BJ (cell line): ENCODE measurements around the gene PARP12. TPM values are rescaled to one million over a fixed set of nuclear protein-coding genes. Genes with fewer than 3 reads are reported as not detected.

Experiments
- CTCF ChIA-PET: fragments of 350-600 bp; formaldehyde crosslinking; extraction: SDS; loops from one replicate; lab custom pipeline; 2021; ENCODE audit warnings: antibody characterized with exemption, inconsistent platforms; lab: Yijun Ruan, JAX
- POLR2A ChIA-PET: fragments of 300-600 bp; sonication (Branson Sonifier 250); formaldehyde crosslinking; extraction: SDS; loops from one replicate; lab custom pipeline; 2021; ENCODE audit warnings: antibody characterized with exemption; lab: Charles Lee
- DNase-seq: peaks from one replicate; pipeline ENCODE4 v3.0.0-alpha.2; 2011; ENCODE audit warnings: low read depth
- H3K27me3 ChIP-seq: 2 replicates; pipeline ENCODE4 v1.6.0; 2011; ENCODE audit warnings: low read length; ENCODE audit not compliant: control insufficient read depth, insufficient read depth
- H3K36me3 ChIP-seq: 2 replicates; pipeline ENCODE4 v1.5.1; 2011; ENCODE audit warnings: low read length; ENCODE audit not compliant: control insufficient read depth, insufficient read depth
- H3K4me3 ChIP-seq: 2 replicates; pipeline ENCODE4 v1.5.1; 2011; ENCODE audit warnings: low read depth, mild to moderate bottlenecking, control low read depth, low read length
- polyA plus RNA-seq: library from polyadenylated mRNA; depleted of rRNA; stranded (reverse); fragments of >200 nt; gene quantifications from 2 replicates; pipeline ENCODE4 v1.2.3, GENCODE V29; 2011; rRNA removed
- small RNA-seq: library from RNA; depleted of rRNA; stranded (forward); fragments of <200 nt; gene quantifications from one replicate; pipeline ENCODE3, GENCODE V24; 2012; ENCODE audit warnings: low replicate concordance, low read depth; ENCODE audit not compliant: insufficient read length
- TF ChIP-seq, protein P1 (sequence below): IDR thresholded peaks from 2 replicates; pipeline ENCODE4 v1.5.1; 2011; ENCODE audit warnings: low read depth, mild to moderate bottlenecking, control low read depth, inconsistent platforms, low read length, moderate library complexity; ENCODE audit not compliant: insufficient read depth

Gene PARP12
- polyA plus RNA-seq, 1 experiment: 21.2 TPM

DNA sequence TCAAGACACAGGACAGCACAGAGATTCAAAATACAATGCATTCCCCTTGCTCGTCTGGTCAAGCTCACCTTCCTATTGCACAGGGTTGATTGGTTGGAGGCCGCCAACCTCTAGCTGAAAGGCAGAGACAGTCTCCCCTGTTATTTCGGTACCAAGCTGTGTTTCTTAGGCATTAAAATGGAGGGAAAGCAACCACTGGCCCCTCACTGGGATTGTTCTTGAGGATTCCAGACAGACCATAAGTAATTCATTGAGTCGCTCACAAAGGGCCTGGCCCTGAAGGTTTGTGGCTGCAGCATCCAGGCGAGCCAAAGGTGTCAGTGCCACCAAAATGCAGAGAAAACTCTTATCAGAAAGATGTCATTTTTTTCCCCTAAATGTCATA, 81.2 kb downstream of the PARP12 start:
- Histone ChIP-seq H3K36me3 (no peaks in the 10 kb centered on the region), H3K27me3 (peaks cover 3% of the 10 kb centered on the region), H3K4me3 (no peak overlapping the region)
- POLR2A ChIA-PET: no interaction called here
- TF ChIP-seq, protein P1, sequence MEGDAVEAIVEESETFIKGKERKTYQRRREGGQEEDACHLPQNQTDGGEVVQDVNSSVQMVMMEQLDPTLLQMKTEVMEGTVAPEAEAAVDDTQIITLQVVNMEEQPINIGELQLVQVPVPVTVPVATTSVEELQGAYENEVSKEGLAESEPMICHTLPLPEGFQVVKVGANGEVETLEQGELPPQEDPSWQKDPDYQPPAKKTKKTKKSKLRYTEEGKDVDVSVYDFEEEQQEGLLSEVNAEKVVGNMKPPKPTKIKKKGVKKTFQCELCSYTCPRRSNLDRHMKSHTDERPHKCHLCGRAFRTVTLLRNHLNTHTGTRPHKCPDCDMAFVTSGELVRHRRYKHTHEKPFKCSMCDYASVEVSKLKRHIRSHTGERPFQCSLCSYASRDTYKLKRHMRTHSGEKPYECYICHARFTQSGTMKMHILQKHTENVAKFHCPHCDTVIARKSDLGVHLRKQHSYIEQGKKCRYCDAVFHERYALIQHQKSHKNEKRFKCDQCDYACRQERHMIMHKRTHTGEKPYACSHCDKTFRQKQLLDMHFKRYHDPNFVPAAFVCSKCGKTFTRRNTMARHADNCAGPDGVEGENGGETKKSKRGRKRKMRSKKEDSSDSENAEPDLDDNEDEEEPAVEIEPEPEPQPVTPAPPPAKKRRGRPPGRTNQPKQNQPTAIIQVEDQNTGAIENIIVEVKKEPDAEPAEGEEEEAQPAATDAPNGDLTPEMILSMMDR: no peak
- CTCF ChIA-PET: no interaction called here
- no peak for DNase-seq

DNA sequence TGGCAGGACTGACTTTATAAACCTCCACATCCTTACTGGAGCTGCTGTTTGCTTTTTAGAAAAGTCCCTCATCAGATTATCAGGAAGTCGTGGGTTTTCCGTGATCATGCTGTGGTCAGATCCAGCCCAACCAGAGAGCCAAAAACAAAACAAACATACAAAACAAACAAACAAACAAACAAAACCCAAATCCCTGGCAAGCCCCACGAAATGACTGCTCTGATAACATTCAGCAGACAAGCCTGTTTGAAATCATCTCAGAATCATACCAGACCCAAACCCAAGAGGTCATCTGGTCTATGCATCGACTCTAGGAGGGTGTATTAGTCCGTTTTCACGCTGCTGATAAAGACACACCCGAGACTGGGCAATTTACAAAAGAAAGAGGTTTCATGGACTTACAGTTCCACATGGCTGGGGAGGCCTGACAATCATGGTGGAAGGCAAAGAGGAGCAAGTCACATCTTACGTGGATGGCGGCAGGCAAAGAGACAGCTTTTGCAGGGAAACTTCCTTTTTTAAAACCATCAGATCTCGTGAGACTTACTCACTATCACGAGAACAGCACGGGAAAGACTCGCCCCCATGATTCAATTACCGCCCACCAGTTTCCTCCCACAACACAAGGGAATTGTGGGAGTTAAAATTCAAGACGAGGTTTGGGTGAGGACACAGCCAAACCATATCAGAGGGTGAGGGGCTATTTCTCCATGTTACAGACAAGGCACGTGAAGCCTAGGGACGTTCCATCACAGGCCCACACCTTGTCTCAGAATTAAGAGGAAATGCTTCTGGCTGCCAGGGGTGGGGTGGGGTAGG, 85.7 kb downstream of the PARP12 start:
- no peak overlapping the region for H3K4me3 ChIP-seq
- CTCF ChIA-PET: no interaction called here
- POLR2A ChIA-PET: no interaction called here
- no peaks in the 10 kb centered on the region for H3K36me3 ChIP-seq
- no peak for DNase-seq
- peaks cover 9% of the 10 kb centered on the region for H3K27me3 ChIP-seq
- TF ChIP-seq, protein P1: no peak

DNA sequence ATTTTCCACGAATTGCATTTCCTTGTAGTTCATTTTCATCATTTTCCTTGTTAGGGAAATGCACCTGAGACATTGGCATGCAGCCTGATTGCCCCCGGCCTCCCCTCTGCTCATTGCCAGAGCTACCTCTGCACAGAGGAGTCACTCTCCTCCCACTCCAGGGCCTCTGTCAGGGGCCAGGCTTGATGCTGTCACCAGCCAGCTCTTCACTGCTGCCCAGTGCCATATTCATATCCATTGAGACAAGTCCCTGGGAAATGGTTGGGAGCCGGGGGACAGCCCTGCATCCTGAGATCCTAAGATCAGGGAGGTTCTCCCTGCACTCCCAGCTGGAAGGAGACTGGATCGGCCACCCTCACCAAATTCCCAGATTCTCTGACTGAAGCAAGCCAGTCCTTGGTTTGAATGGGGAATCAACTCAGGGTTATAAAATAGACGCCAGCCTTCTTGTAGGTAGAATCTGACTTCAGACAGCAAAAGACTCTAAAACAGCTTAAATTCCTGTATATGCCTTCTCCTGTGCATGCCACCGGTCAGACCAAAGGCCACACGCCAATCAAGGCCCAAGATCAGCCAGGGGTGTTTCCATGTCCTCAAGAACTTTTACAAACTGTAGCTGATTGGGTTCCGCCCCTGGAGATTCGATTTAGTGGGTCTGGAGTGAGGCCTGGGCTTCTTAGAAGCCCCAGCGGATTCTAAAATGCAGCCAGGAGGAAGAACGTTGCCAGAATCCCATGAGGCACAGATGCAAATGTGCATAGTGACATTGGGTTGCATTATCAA, 86.5 kb downstream of the PARP12 start:
- no peak overlapping the region for H3K4me3 ChIP-seq
- ChIA-PET CTCF (no interaction called here), POLR2A (no interaction called here)
- no peak for DNase-seq
- peaks cover 7% of the 10 kb centered on the region for H3K27me3 ChIP-seq
- H3K36me3 ChIP-seq: no peaks in the 10 kb centered on the region
- TF ChIP-seq, protein P1: no peak

DNA sequence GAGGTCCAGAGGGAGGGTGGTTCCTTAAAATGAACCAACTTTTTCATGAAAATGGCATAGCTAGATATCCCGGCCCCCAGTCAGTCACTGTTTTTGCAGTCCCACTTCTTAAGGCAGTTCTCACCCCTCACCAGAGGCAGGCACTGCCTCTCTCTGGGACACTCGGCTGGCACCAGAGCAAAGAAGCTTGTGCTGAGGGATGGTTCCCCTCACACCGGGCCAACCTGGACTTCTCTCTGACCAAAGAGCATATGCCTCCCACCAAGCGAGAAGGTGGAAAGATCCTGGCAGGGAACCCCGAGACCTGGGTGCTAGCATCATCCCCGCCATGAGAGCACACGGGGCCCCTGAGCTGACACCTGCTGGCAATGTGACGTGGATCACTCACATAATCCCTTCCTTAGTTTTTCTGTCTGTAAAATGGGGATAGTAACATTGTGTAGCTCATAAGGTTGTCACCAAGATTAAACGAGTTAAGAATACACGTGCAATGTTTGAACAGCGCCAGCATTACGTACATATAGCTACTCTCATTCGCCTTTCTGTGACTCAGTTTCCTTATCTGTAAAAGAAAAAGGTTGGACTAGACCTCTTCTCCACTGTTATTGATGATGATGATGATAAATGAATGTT, 88.5 kb downstream of the PARP12 start:
- DNase-seq: no peak
- ChIA-PET POLR2A (no interaction called here), CTCF (interaction anchor here (0.7 to 1.6 kb wide), 3 partner anchors 9 to 28 kb away, joined by 3 to 6 read pairs (median 3); no protein-coding TSS in a partner anchor)
- Histone ChIP-seq H3K27me3 (peaks cover 13% of the 10 kb centered on the region), H3K4me3 (no peak overlapping the region), H3K36me3 (no peaks in the 10 kb centered on the region)
- TF ChIP-seq, protein P1: no peak

Small RNA genes within 50 kb of the gene (small RNA-seq; reads per million reads assigned to genes)
- not detected for gene RF00019

Other genes starting within 250 kb of the PARP12 start
- gene TBXAS1, start 233.7 kb downstream of the PARP12 start, polyA plus RNA-seq: 0.16 and 0.18 TPM in 2 replicates
- 2.9 and 4.3 TPM in 2 replicates for gene KDM7A, start 114.0 kb upstream of the PARP12 start, polyA plus RNA-seq